GM12875 (cell line): ENCODE data around the gene RPL19.

Experiments used
- H3K4me3 ChIP-seq: one replicate; pipeline ENCODE4 v1.5.1; 2011; ENCODE audit warnings: low read depth, low read length, control low read depth
- TF ChIP-seq, protein P1 (sequence below): IDR thresholded peaks from 2 replicates; pipeline ENCODE4 v1.5.1; 2011; ENCODE audit warnings: low read depth, mild to moderate bottlenecking, control low read depth, inconsistent platforms, low read length, moderate library complexity, borderline replicate concordance; ENCODE audit not compliant: insufficient read depth

The RPL19 gene

DNA sequence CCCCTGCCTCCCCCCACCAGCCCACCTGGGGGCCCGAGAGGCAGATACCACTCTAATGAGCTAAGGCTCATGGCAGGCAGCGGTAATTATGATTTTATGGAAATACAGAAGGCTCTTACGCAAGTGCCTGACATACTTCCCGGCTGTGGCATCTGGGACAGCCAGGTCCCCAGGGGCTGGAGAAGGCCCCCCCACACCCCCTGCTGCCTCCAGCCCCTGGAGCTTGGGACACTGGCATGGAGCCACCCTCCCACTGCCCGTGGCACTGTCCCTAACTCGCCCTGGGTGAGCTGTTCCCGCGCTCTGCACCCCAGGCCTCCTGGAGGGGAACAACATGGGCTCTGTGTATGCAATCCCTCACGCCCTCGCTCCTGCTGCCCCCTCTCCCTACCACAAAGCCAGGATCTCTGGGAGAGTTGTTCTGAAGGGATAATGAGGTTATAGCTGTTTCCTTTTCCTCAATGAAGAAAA, 31.0 kb downstream of the RPL19 start:
- no peak overlapping the region for H3K4me3 ChIP-seq
- TF ChIP-seq, protein P1, sequence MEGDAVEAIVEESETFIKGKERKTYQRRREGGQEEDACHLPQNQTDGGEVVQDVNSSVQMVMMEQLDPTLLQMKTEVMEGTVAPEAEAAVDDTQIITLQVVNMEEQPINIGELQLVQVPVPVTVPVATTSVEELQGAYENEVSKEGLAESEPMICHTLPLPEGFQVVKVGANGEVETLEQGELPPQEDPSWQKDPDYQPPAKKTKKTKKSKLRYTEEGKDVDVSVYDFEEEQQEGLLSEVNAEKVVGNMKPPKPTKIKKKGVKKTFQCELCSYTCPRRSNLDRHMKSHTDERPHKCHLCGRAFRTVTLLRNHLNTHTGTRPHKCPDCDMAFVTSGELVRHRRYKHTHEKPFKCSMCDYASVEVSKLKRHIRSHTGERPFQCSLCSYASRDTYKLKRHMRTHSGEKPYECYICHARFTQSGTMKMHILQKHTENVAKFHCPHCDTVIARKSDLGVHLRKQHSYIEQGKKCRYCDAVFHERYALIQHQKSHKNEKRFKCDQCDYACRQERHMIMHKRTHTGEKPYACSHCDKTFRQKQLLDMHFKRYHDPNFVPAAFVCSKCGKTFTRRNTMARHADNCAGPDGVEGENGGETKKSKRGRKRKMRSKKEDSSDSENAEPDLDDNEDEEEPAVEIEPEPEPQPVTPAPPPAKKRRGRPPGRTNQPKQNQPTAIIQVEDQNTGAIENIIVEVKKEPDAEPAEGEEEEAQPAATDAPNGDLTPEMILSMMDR, result no peak

- H3K4me3 ChIP-seq, result no peak overlapping the region
- TF ChIP-seq, protein P1, result peak; percentile 83
Observed at GRCh38 chr17:39231591-39232551, 31.8 kb downstream of the RPL19 start.

DNA sequence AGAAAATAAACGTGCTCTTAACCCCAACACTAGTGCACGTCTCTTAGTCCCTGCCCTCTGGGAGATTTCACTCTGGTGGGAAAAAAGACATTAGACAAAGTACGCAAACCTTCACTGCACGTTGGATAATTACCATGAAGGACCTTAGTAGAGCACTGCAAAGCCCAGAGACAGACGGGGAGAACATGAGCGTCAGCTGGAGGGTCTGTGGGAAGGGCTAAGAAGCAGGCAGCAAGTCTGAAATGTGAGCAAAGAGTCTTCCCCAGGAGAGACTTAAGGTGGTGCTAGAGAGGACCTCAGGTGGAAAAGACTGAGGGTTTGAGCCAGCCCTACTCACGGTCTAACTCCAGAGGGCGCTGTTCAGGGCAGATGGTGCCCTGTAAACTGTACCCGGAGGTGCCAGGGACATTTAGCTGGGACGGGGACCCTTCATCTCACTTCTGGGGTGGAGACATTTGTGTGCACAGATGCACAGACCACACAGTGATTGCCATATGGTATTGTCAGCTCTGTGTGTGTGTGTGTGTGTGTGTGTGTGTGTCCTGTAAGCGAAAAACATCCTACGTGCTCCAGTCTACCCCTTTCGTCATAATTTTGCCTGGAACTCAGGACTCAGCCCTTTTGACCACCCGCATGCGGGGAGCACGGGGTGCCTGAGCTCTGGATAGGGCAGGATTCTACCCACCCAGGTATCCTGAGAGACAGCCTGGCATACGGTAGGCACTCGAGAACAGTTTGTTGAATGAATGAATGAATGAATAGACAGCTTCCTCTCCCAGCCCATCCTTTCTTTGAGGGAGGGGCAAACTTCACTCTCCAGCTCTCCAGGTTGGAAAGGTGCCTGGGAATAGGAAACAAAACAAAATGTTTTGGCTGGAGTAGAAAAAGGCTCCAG, 35.7 kb downstream of the RPL19 start:
- TF ChIP-seq, protein P1, result peak; percentile 92
- no peak overlapping the region for H3K4me3 ChIP-seq

GRCh38 chr17:39236450-39236927, 36.4 kb downstream of the RPL19 start:
- TF ChIP-seq, protein P1, result no peak
- no peak overlapping the region for H3K4me3 ChIP-seq

GRCh38 chr17:39236981-39237441, 36.9 kb downstream of the RPL19 start:
- H3K4me3 ChIP-seq, result no peak overlapping the region
- TF ChIP-seq, protein P1, result no peak

- no peak overlapping the region for H3K4me3 ChIP-seq
- TF ChIP-seq, protein P1, result no peak
Observed at GRCh38 chr17:39237586-39237985, 37.5 kb downstream of the RPL19 start.
